Measurements from ENCODE around the gene NEMP1.

Gene NEMP1

GRCh38 chr12:57107456-57108155 is 29.0 kb upstream of the NEMP1 start:
- no peaks in the 10 kb centered on the region for H4K20me1 ChIP-seq (ENCODE audit: insufficient read depth, low read length, poor library complexity, severe bottlenecking)
- peaks cover 11% of the 10 kb centered on the region; the same call in 1 of the 2 replicates for H3K36me3 ChIP-seq (ENCODE audit: insufficient read depth, low read length)
- H3K4me2 ChIP-seq (ENCODE audit: low read depth, low read length, poor library complexity, severe bottlenecking): no peak overlapping the region
- no peaks in the 10 kb centered on the region for H3F3A ChIP-seq (ENCODE audit: low read depth)
- peaks cover 25% of the 10 kb centered on the region; the same call in 1 of the 2 replicates for H3K79me2 ChIP-seq (ENCODE audit: insufficient read depth, low read length)
- no peak overlapping the region for H3K4me3 ChIP-seq (ENCODE audit: low read length, poor library complexity, severe bottlenecking)
- H3K4me1 ChIP-seq (ENCODE audit: insufficient read depth, low read length, poor library complexity, severe bottlenecking): peaks cover 13% of the 10 kb centered on the region
- H3K27me3 ChIP-seq (ENCODE audit: insufficient read depth, low read length, poor library complexity, severe bottlenecking): no peaks in the 10 kb centered on the region
- no peaks in the 10 kb centered on the region for H3K9me3 ChIP-seq (ENCODE audit: insufficient read depth, low read depth, low read length)
- H3K9ac ChIP-seq (ENCODE audit: low read depth, low read length, poor library complexity, severe bottlenecking): no peak overlapping the region
- H3K9me2 ChIP-seq (replicated peaks; ENCODE audit: low read depth, low read length): no peaks in the 10 kb centered on the region
- H2AFZ ChIP-seq (ENCODE audit: low read length): no peak overlapping the region
- no peak for TF ChIP-seq CTCF (conservative IDR thresholded peaks at IDR 0.05; ENCODE audit: low read length)
- TF ChIP-seq EZH2phosphoT487 (IDR thresholded peaks at IDR 0.05; ENCODE audit: borderline replicate concordance): no peak

GRCh38 chr12:57106021-57106708 is 27.6 kb upstream of the NEMP1 start:
- no peak overlapping the region for H3K4me2 ChIP-seq (ENCODE audit: low read depth, low read length, poor library complexity, severe bottlenecking)
- peaks cover 11% of the 10 kb centered on the region; the same call in 1 of the 2 replicates for H3K36me3 ChIP-seq (ENCODE audit: insufficient read depth, low read length)
- peaks cover 11% of the 10 kb centered on the region for H3K4me1 ChIP-seq (ENCODE audit: insufficient read depth, low read length, poor library complexity, severe bottlenecking)
- H3K79me2 ChIP-seq (ENCODE audit: insufficient read depth, low read length): peaks cover 25% of the 10 kb centered on the region; the same call in 1 of the 2 replicates
- TF ChIP-seq CTCF (conservative IDR thresholded peaks at IDR 0.05; ENCODE audit: low read length): no peak
- TF ChIP-seq EZH2phosphoT487 (IDR thresholded peaks at IDR 0.05; ENCODE audit: borderline replicate concordance): no peak
- no peak overlapping the region for H3K4me3 ChIP-seq (ENCODE audit: low read length, poor library complexity, severe bottlenecking)
- no peaks in the 10 kb centered on the region for H3F3A ChIP-seq (ENCODE audit: low read depth)
- H2AFZ ChIP-seq (ENCODE audit: low read length): no peak overlapping the region
- no peaks in the 10 kb centered on the region for H4K20me1 ChIP-seq (ENCODE audit: insufficient read depth, low read length, poor library complexity, severe bottlenecking)
- H3K9ac ChIP-seq (ENCODE audit: low read depth, low read length, poor library complexity, severe bottlenecking): no peak overlapping the region
- H3K9me2 ChIP-seq (replicated peaks; ENCODE audit: low read depth, low read length): no peaks in the 10 kb centered on the region
- H3K9me3 ChIP-seq (ENCODE audit: insufficient read depth, low read depth, low read length): no peaks in the 10 kb centered on the region
- no peaks in the 10 kb centered on the region for H3K27me3 ChIP-seq (ENCODE audit: insufficient read depth, low read length, poor library complexity, severe bottlenecking)

GRCh38 chr12:57105011-57105753 is 26.6 kb upstream of the NEMP1 start:
- Histone ChIP-seq H3K9me3 (ENCODE audit: insufficient read depth, low read depth, low read length) (no peaks in the 10 kb centered on the region), H4K20me1 (ENCODE audit: insufficient read depth, low read length, poor library complexity, severe bottlenecking) (no peaks in the 10 kb centered on the region), H3K4me1 (ENCODE audit: insufficient read depth, low read length, poor library complexity, severe bottlenecking) (peaks cover 11% of the 10 kb centered on the region), H3K9me2 (replicated peaks; ENCODE audit: low read depth, low read length) (no peaks in the 10 kb centered on the region), H3K27me3 (ENCODE audit: insufficient read depth, low read length, poor library complexity, severe bottlenecking) (no peaks in the 10 kb centered on the region), H3K9ac (ENCODE audit: low read depth, low read length, poor library complexity, severe bottlenecking) (no peak overlapping the region), H3F3A (ENCODE audit: low read depth) (no peaks in the 10 kb centered on the region), H3K4me3 (ENCODE audit: low read length, poor library complexity, severe bottlenecking) (no peak overlapping the region), H3K79me2 (ENCODE audit: insufficient read depth, low read length) (peaks cover 17% of the 10 kb centered on the region; the same call in 1 of the 2 replicates), H3K4me2 (ENCODE audit: low read depth, low read length, poor library complexity, severe bottlenecking) (no peak overlapping the region), H3K36me3 (ENCODE audit: insufficient read depth, low read length) (peaks cover 11% of the 10 kb centered on the region; the same call in 1 of the 2 replicates), H2AFZ (ENCODE audit: low read length) (no peak overlapping the region)
- TF ChIP-seq CTCF (conservative IDR thresholded peaks at IDR 0.05; ENCODE audit: low read length) (no peak), EZH2phosphoT487 (IDR thresholded peaks at IDR 0.05; ENCODE audit: borderline replicate concordance) (no peak)
